ENCODE data around the gene KRT74. TPM values are rescaled to one million over a fixed set of nuclear protein-coding genes. Genes with fewer than 3 reads are reported as not detected.
A peak's percentile ranks its signal among the peaks of the same experiment; 100 is the strongest.

KRT74 gene
- total and polyA plus RNA-seq, 2 of the 8 experiments (the other 6 are each of a cell fraction or from before 2014, with no cell fraction given): not detected

GRCh38 chr12:52584156-52584682 lies 10.6 kb upstream of the KRT74 start:
- FAIRE-seq (no peak), DNase-seq (ENCODE audit: low read depth in 1 of 2, low spot score in 2 of 2) (no peak)
- CTCF ChIA-PET (ENCODE audit: partially characterized antibody): interaction anchor here (0.8 to 23.2 kb wide), 28 partner anchors 9 to 444 kb away, joined by 3 to 502 read pairs (median 6); partner anchors contain the start of gene KRT74
- TF ChIP-seq SAP30 (IDR thresholded peaks at IDR 0.05; ENCODE audit: insufficient read depth, insufficient replicate concordance, low read length) (no peak), EGR1 (IDR thresholded peaks at IDR 0.05; ENCODE audit: borderline replicate concordance, low read depth, low read length) (no peak)
- Histone ChIP-seq H3K79me2 (ENCODE audit: control insufficient read depth in 1 of 2, insufficient read depth in 2 of 2, low read length in 2 of 2) (no peaks in the 10 kb centered on the region), H3K14ac (ENCODE audit: insufficient read length) (no peak overlapping the region), H3K79me1 (ENCODE audit: low read depth, low read length) (no peaks in the 10 kb centered on the region), H2BK5ac (ENCODE audit: low read depth, low read length) (no peak overlapping the region), H3K9me3 (ENCODE audit: insufficient read depth in 2 of 2, low read depth in 1 of 2, low read length in 1 of 2) (no peaks in the 10 kb centered on the region), H3K56ac (replicated peaks; ENCODE audit: insufficient read length, low read depth, low read length) (no peak overlapping the region), H3K36me3 (ENCODE audit: control insufficient read depth in 2 of 4, insufficient read depth in 4 of 4, low read length in 3 of 4) (no peaks in the 10 kb centered on the region), H4K91ac (replicated peaks; ENCODE audit: insufficient read length, low read length) (no peak overlapping the region), H4K20me1 (replicated peaks in 1 of 2; ENCODE audit: control insufficient read depth in 1 of 2, insufficient read depth in 2 of 2, low read length in 2 of 2) (no peaks in the 10 kb centered on the region), H4K8ac (ENCODE audit: extremely low read depth, insufficient read depth, low read length) (no peak overlapping the region), H3K4me2 (ENCODE audit: insufficient read depth in 1 of 2, low read depth in 2 of 2, low read length in 2 of 2) (no peak overlapping the region), H4K5ac (ENCODE audit: insufficient read length, low read depth, low read length) (no peak overlapping the region), H2BK20ac (ENCODE audit: low read length) (no peak overlapping the region), H2AFZ (ENCODE audit: low read length) (no peak overlapping the region), H3K23me2 (ENCODE audit: low read depth, low read length) (no peaks in the 10 kb centered on the region), H3K27me3 (replicated peaks in 1 of 4; ENCODE audit: control insufficient read depth in 3 of 4, extremely low read depth in 1 of 4, insufficient read depth in 3 of 4, low read length in 3 of 4) (no peaks in the 10 kb centered on the region; a peak in 1 of 7 replicates), H3K23ac (ENCODE audit: insufficient read length) (no peak overlapping the region), H2AK5ac (ENCODE audit: low read depth, low read length) (0 out of 2 replicates have a peak overlapping the region, but pooled peaks have one; percentile 3), H3K9ac (replicated peaks in 1 of 4; ENCODE audit: extremely low read depth in 1 of 4, low read depth in 3 of 4, low read length in 3 of 4) (no peak overlapping the region), H2BK15ac (ENCODE audit: low read length) (no peak overlapping the region), H3K27ac (ENCODE audit: low read depth, low read length) (no peak overlapping the region), H2BK120ac (replicated peaks; ENCODE audit: low read depth, low read length) (no peak overlapping the region), H2BK12ac (ENCODE audit: low read depth, low read length) (no peak overlapping the region), H3K4me3 (ENCODE audit: extremely low read depth in 1 of 4, insufficient read depth in 2 of 4, low read depth in 3 of 4, low read length in 4 of 4) (no peak overlapping the region), H3K18ac (ENCODE audit: extremely low read depth, low read length) (no peak overlapping the region), H3K4me1 (replicated peaks in 1 of 4; ENCODE audit: control insufficient read depth in 3 of 4, insufficient read depth in 4 of 4, low read length in 3 of 4) (no peaks in the 10 kb centered on the region), H3K4ac (replicated peaks; ENCODE audit: insufficient read length, low read depth, low read length) (no peak overlapping the region)
- POLR2A ChIA-PET (ENCODE audit: partially characterized antibody): no interaction called here
- WGBS, 2 experiments (ENCODE audit: extremely low coverage in 1 of 2, insufficient coverage in 1 of 2, insufficient read length in 1 of 2, insufficient replicate concordance in 2 of 2, low coverage in 1 of 2, low lambda C conversion rate in 2 of 2, missing lambda C conversion rate in 1 of 2): 91% methylated on average over 9 of the region's 9 CpGs; no CpG with 5 or more reads in 1 of the 2 experiments
